ENCODE data around the gene AMDHD1. TPM values are rescaled to one million over a fixed set of nuclear protein-coding genes. Genes with fewer than 3 reads are reported as not detected.
A peak's percentile ranks its signal among the peaks of the same experiment; 100 is the strongest.

The AMDHD1 gene, protein sequence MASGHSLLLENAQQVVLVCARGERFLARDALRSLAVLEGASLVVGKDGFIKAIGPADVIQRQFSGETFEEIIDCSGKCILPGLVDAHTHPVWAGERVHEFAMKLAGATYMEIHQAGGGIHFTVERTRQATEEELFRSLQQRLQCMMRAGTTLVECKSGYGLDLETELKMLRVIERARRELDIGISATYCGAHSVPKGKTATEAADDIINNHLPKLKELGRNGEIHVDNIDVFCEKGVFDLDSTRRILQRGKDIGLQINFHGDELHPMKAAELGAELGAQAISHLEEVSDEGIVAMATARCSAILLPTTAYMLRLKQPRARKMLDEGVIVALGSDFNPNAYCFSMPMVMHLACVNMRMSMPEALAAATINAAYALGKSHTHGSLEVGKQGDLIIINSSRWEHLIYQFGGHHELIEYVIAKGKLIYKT
- 1 to 10 TPM; 1.0 to 1.5 (median 1.2) TPM for polyA plus RNA-seq (ENCODE audit: insufficient read length in 4 of 4)

- peak in 1 of 4 donors; percentile 52 for DNase-seq (ENCODE audit: low read depth in 4 of 4, low spot score in 3 of 4)
Measured at GRCh38 chr12:95943330-95943842, at the start of gene AMDHD1. TSS of gene AMDHD1 (plus strand) at chr12:95943331. CDS start at chr12:95943399, 68 bp downstream.

- DNase-seq (ENCODE audit: low read depth in 4 of 4, low spot score in 3 of 4), result no peak
Measured at GRCh38 chr12:95896846-95897245, 46.3 kb upstream of the AMDHD1 start.

GRCh38 chr12:95898081-95898480 lies 45.0 kb upstream of the AMDHD1 start:
- no peak for DNase-seq (ENCODE audit: low read depth in 4 of 4, low spot score in 3 of 4)

- DNase-seq (ENCODE audit: low read depth in 4 of 4, low spot score in 3 of 4), result no peak
Measured at GRCh38 chr12:95908573-95908972, 34.6 kb upstream of the AMDHD1 start.

DNA sequence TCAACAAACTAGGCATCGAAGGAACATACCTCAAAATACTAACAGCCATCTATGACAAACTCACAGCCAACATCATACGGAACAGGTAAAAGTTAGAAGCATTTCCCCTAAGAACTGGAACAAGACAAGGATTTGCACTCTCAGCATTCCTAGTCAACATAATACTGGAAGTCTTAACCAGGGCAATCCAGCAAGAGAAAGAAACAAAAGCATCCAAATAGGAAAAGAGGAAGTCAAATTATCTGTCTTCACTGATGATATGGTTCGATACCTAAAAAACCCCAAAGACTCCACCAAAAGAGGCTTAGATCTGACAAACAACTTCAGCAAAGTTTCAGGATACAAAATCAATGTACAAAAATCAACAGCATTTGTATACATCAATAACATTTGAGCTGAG lies 33.3 kb upstream of the AMDHD1 start:
- no peak for DNase-seq (ENCODE audit: low read depth in 4 of 4, low spot score in 3 of 4)

DNA sequence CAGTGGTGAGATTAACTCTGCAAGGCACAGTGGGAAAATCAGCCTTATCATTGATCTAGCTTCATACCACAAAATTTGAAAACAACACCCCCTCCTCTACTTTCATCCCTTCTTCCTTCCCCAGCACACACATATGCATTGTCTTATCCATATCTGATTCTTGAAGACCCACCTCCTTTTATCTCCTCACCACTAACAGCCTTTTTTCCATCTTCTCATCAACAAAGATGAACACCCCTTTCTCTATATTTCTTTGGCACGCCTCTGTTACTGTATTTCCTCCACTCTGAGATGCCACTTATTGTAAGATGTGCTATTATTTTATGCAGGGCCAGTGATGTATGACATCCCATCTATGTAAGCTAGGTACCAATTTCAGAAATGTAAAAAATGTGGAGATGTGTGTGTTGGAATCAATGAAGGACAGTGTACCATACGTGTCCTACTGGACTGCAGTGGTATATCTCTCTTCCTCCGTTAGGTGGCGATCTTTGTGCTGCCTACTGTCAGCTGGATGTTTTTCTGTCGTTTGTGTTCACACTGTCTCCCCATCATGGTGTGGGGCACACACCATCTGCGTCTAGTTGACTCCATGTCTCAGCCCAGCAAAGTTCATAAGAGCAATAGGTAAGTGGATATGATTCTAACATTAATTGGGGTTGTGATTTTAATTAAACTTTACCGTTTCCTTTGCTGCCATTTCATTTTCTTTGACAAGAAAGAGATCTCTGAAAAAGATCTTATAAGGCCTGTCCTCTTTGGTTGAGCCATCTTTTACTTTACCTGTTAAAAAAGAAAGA lies 24.7 kb upstream of the AMDHD1 start:
- DNase-seq (ENCODE audit: low read depth in 4 of 4, low spot score in 3 of 4), result no peak

DNA sequence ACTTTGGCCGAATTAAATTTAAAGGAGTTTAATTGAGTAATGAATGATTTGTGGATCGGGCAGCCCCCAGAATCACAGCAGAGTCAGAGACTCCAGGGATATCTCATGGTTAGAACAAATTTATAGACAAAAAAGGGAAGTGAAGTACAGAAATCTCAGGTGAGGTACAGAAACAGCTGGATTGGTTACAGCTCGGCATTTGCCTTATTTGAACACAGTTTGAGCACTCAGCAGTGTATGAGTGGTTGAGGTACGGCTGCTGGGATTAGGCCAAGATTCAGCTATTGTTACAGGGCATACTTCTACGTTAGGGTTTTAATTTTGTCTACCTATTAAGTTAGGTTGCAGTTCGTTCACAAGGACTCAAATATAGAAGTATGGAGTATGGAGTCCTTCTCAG lies 24.0 kb upstream of the AMDHD1 start:
- no peak for DNase-seq (ENCODE audit: low read depth in 4 of 4, low spot score in 3 of 4)

- DNase-seq (ENCODE audit: low read depth in 4 of 4, low spot score in 3 of 4), result no peak
Measured at GRCh38 chr12:95922231-95922630, 20.9 kb upstream of the AMDHD1 start.

DNA sequence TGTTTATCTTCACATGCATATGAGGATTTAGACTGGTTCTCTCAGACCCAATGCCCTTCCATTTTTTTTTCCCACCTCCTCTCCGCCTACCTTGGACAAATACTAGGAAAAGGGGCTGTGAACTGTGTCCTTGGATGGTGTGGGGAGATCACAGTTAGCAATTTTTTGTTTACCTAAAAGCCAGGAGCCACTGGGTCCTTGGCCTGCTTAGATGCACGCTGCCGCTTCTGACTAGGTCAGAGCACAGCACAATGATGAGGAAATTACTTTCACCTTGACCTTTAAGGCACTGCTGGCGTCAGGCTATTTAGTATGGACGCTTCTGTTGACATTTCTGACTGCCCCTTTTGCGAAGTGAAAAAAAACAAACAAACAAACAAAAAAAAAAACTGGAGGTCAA lies 2.6 kb upstream of the AMDHD1 start:
- DNase-seq (ENCODE audit: low read depth in 4 of 4, low spot score in 3 of 4), result no peak

DNA sequence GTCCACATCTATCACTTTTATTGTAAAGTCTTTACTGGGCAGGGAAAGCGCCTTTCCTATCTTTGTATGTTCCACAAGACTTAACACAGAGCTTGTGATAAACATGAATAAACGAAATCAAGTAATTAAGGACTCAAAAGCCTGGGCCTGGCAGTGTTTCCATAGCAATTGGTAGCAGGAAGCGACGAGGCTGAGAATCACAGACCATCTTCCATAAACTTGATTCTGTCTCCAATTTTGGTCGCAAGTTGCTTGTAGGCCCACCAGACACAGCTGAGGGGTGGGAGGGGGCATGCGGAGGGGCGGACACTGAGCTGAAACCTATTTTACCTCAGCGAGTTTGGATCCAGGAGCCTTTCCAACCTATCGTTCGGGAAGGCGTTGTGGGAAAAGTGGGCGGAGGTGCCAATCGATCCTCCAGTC lies 1.0 kb upstream of the AMDHD1 start:
- peak in 1 of 4 donors; percentile 7 for DNase-seq (ENCODE audit: low read depth in 4 of 4, low spot score in 3 of 4)

DNA sequence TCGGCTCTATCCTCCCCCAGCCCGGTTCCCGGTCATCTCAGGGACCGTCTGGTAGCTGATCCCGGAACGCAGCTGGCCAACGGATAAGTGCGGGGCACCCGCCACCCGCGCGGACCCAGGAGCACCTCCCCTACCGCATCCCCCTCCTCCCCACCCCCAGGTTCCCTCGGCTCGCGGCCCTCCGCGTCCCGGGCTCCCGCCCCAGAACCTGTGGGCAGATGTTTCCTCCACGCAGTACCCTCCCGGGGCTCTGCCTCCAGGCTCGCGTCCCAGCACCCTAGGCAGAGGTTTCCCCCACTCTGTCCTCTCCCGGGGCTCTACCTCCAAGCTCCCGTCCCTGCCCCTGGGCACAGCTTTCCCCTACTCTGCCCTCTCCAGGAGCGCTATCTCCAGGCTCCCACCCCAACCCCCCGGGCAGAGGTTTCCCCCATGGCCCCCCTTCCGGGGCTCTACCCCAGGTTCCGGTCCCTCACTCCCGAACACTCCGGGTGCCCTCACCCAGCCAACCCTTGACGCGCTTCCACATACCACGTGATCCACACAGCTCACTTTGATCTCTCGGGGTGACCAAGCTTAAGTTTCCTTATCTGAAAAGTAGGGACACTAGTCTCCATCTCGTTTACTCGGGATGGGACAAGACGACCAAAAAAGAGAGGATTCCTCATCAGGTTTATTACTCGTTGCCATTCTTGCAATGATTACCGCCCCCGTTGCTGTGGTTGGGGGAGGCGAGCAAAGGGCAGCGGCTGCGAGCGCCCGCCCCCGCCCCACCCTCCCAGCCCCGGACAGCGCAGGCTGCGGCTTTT lies 404 bp upstream of the AMDHD1 start, which contains the start of gene CCDC38:
TSS of gene CCDC38 (minus strand) at position 91 of the 806 bp plus-strand sequence. CDS start 6,105 bp downstream, outside the sequence.
- DNase-seq (ENCODE audit: low read depth in 4 of 4, low spot score in 3 of 4), result peak in 2 of 4 donors; percentile 39 to 46

DNA sequence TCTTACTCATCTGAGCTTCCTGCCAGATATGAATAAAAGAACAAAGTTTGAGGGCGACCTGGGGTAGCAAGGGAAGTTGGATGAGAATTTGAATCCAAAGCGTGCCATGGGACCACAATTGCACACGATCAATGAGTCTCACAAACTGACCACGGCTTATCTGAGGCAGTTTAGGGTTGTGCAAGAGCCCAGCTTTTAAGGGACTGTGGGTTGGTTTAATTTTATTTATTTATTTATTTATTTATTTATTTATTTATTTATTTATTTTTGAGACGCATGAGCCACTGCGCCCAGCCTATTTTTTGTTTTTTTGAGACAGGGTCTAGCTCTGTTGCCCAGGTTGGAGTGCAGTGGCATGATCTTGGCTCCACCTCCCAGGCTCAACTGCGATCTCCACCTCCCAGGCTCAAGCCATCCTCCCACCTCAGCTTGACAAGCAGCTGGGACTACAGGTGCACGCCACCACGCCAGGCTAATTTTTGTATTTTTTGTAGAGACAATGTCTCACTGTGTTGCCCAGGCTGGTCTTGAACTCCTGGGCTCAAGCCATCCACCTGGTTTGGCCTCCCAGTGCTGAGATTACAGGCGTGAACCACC lies 1.1 kb downstream of the AMDHD1 start:
- DNase-seq (ENCODE audit: low read depth in 4 of 4, low spot score in 3 of 4), result no peak

DNA sequence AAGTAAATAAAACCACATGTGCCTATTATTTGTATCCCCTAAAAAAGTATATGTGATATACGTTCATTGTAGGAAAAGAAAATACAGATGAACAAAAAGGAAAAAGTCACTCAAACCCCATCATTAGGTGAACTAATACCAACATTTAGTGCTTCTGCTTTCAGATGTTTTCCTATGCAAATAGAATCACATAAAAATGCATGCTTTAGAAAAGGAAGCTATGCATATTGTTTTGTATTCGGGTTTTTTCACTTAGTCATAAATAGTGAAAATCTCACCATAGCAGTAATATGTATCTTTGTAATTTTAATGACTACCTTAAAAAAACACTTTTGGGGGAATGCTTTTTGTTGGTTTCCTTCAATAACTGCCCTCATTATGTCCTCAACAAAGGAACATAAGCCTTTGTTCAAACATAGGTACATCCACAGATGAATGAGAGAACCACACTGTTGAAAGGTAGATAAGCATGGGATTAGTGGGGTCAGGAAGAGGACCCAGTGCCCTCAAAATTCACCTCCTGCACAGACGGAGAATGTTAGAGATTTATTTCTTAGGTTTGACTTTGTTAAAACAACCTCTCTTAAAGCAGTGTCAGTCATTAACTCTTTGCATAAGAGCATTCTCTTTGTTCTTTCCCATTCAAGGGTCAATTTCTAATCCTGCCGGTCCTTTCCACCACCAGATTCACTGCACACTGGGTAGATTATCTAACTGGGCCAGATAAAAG lies 6.5 kb downstream of the AMDHD1 start:
- no peak for DNase-seq (ENCODE audit: low read depth in 4 of 4, low spot score in 3 of 4)

DNA sequence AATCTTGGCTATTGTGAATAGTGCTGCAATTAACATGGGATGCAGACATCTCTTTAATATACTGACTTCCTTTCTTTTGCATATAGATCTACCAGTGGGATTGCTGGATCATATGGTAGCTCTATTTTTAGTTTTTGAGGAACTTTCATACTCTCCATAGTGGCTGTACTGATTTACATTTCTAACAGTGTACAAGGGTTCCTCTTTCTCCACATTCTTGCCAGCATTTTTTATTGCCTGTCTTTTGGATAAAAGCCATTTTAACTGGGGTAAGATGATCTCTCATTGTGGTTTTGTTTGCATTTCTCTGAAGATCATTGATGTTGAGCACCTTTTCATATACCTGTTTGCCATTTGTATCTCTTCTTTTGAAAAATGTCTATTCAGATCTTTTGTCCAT lies 8.4 kb downstream of the AMDHD1 start:
- DNase-seq (ENCODE audit: low read depth in 4 of 4, low spot score in 3 of 4), result no peak

GRCh38 chr12:95953000-95953399 lies 9.9 kb downstream of the AMDHD1 start:
- no peak for DNase-seq (ENCODE audit: low read depth in 4 of 4, low spot score in 3 of 4)

GRCh38 chr12:95955549-95956159 lies 12.5 kb downstream of the AMDHD1 start:
- no peak for DNase-seq (ENCODE audit: low read depth in 4 of 4, low spot score in 3 of 4)

GRCh38 chr12:95956557-95957145 lies 13.5 kb downstream of the AMDHD1 start:
- DNase-seq (ENCODE audit: low read depth in 4 of 4, low spot score in 3 of 4), result no peak

- DNase-seq (ENCODE audit: low read depth in 4 of 4, low spot score in 3 of 4), result no peak
Measured at GRCh38 chr12:95959107-95959506, 16.0 kb downstream of the AMDHD1 start.

GRCh38 chr12:95960241-95960640 lies 17.1 kb downstream of the AMDHD1 start:
- no peak for DNase-seq (ENCODE audit: low read depth in 4 of 4, low spot score in 3 of 4)
